ENCODE data around the gene RPL11. TPM values are rescaled to one million over a fixed set of nuclear protein-coding genes. Genes with fewer than 3 reads are reported as not detected.
"Not testable (repeated sequence)": the region's sequence is repeated elsewhere in the genome, so short reads cannot be mapped to it uniquely, and the experiment has no call there.

The RPL11 gene
- total and polyA plus RNA-seq, 10 of the 15 experiments (the other 5 are each of a cell fraction or from before 2014, with no cell fraction given): 968 to 4,611 (median 2,521) TPM

GRCh38 chr1:23685197-23685596 is 6.4 kb upstream of the RPL11 start:
- FAIRE-seq; H3K4me1 ChIP-seq (ENCODE audit: control insufficient read depth, insufficient read depth, low read length); in situ Hi-C loops (cut with MboI); H4K20me1 ChIP-seq (ENCODE audit: control insufficient read depth, insufficient read depth); H3K27ac ChIP-seq (ENCODE audit: control insufficient read depth, insufficient read depth); H3K4me3 ChIP-seq; H3K9me3 ChIP-seq (replicated peaks; ENCODE audit: control insufficient read depth, insufficient read depth, low read length); RAD21 ChIA-PET (ENCODE audit: unreplicated experiment); H3K4me2 ChIP-seq (ENCODE audit: control insufficient read depth, insufficient read depth); H2AFZ ChIP-seq (ENCODE audit: control insufficient read depth, low read depth, low read length); H3K27me3 ChIP-seq (replicated peaks in 1 of 2; ENCODE audit: control insufficient read depth in 2 of 2, insufficient read depth in 2 of 2, low read length in 1 of 2); intact Hi-C loops (cut with micrococcal nuclease; ENCODE audit: unreplicated experiment); H3K36me3 ChIP-seq (ENCODE audit: control insufficient read depth in 2 of 2, insufficient read depth in 2 of 2, low read length in 1 of 2); SMC1A ChIA-PET (ENCODE audit: uncharacterized antibody, unreplicated experiment); DNase-seq (ENCODE audit: low read depth, low spot score); POLR2A ChIA-PET; H3K79me2 ChIP-seq (ENCODE audit: control insufficient read depth, insufficient read depth, low read length); H3K9ac ChIP-seq (ENCODE audit: control insufficient read depth, insufficient read depth, low read length); BruUV-seq (replicated peaks): not testable (repeated sequence)
- TF ChIP-seq SPI1 (IDR thresholded peaks at IDR 0.05; ENCODE audit: borderline replicate concordance, insufficient read depth, low read depth, low read length) (peak; percentile 56), NR2F1 (conservative IDR thresholded peaks at IDR 0.05) (peak; percentile 28; the same call in 1 of the 2 replicates)
- WGBS (ENCODE audit: insufficient coverage, insufficient replicate concordance, low lambda C conversion rate, missing lambda C conversion rate): 36% methylated on average over 7 of the region's 7 CpGs
- peak; percentile 36; the same call in 1 of the 3 replicates for ATAC-seq
- CTCF ChIA-PET: interaction anchor here (0.7 kb wide), 1 partner anchor 11 kb away, joined by 3 read pairs; no protein-coding TSS in a partner anchor

GRCh38 chr1:23687680-23688079 is 3.9 kb upstream of the RPL11 start:
- H3K4me2 ChIP-seq (ENCODE audit: control insufficient read depth, insufficient read depth); CTCF ChIA-PET; H3K27me3 ChIP-seq (replicated peaks in 1 of 2; ENCODE audit: control insufficient read depth in 2 of 2, insufficient read depth in 2 of 2, low read length in 1 of 2); BruUV-seq (replicated peaks); intact Hi-C loops (cut with micrococcal nuclease; ENCODE audit: unreplicated experiment); POLR2A ChIA-PET; H3K9ac ChIP-seq (ENCODE audit: control insufficient read depth, insufficient read depth, low read length); H3K27ac ChIP-seq (ENCODE audit: control insufficient read depth, insufficient read depth); FAIRE-seq; H3K9me3 ChIP-seq (replicated peaks; ENCODE audit: control insufficient read depth, insufficient read depth, low read length); H3K4me3 ChIP-seq; H2AFZ ChIP-seq (ENCODE audit: control insufficient read depth, low read depth, low read length); in situ Hi-C loops (cut with MboI); H3K36me3 ChIP-seq (ENCODE audit: control insufficient read depth in 2 of 2, insufficient read depth in 2 of 2, low read length in 1 of 2); DNase-seq (ENCODE audit: low read depth, low spot score); H4K20me1 ChIP-seq (ENCODE audit: control insufficient read depth, insufficient read depth); ATAC-seq; H3K4me1 ChIP-seq (ENCODE audit: control insufficient read depth, insufficient read depth, low read length): not testable (repeated sequence)
- 10% methylated on average over 3 of the region's 3 CpGs for WGBS (ENCODE audit: insufficient coverage, insufficient replicate concordance, low lambda C conversion rate, missing lambda C conversion rate)
- H3K79me2 ChIP-seq (ENCODE audit: control insufficient read depth, insufficient read depth, low read length): peaks cover 13% of the 10 kb centered on the region
- RAD21 ChIA-PET (ENCODE audit: unreplicated experiment): interaction anchor here (0.6 to 1.2 kb wide), 2 partner anchors 47 to 56 kb away, joined by 3 read pairs; no protein-coding TSS in a partner anchor
- SMC1A ChIA-PET (ENCODE audit: uncharacterized antibody, unreplicated experiment): interaction anchor here (0.7 kb wide), 1 partner anchor 55 kb away, joined by 4 read pairs; no protein-coding TSS in a partner anchor

GRCh38 chr1:23688281-23688680 is 3.3 kb upstream of the RPL11 start:
- BruUV-seq (replicated peaks); ATAC-seq; POLR2A ChIA-PET; H3K4me2 ChIP-seq (ENCODE audit: control insufficient read depth, insufficient read depth); H3K27me3 ChIP-seq (replicated peaks in 1 of 2; ENCODE audit: control insufficient read depth in 2 of 2, insufficient read depth in 2 of 2, low read length in 1 of 2); H4K20me1 ChIP-seq (ENCODE audit: control insufficient read depth, insufficient read depth); SMC1A ChIA-PET (ENCODE audit: uncharacterized antibody, unreplicated experiment); CTCF ChIA-PET; in situ Hi-C loops (cut with MboI); H3K27ac ChIP-seq (ENCODE audit: control insufficient read depth, insufficient read depth); RAD21 ChIA-PET (ENCODE audit: unreplicated experiment); FAIRE-seq; H3K4me1 ChIP-seq (ENCODE audit: control insufficient read depth, insufficient read depth, low read length); intact Hi-C loops (cut with micrococcal nuclease; ENCODE audit: unreplicated experiment); H3K9ac ChIP-seq (ENCODE audit: control insufficient read depth, insufficient read depth, low read length); DNase-seq (ENCODE audit: low read depth, low spot score); H3K4me3 ChIP-seq; H3K9me3 ChIP-seq (replicated peaks; ENCODE audit: control insufficient read depth, insufficient read depth, low read length); H3K36me3 ChIP-seq (ENCODE audit: control insufficient read depth in 2 of 2, insufficient read depth in 2 of 2, low read length in 1 of 2); H2AFZ ChIP-seq (ENCODE audit: control insufficient read depth, low read depth, low read length): not testable (repeated sequence)
- H3K79me2 ChIP-seq (ENCODE audit: control insufficient read depth, insufficient read depth, low read length): peaks cover 19% of the 10 kb centered on the region
- WGBS (ENCODE audit: insufficient coverage, insufficient replicate concordance, low lambda C conversion rate, missing lambda C conversion rate): 90% methylated on average over 27 of the region's 33 CpGs

All from GM12878 (cell line).